ENCODE results near the gene AP5S1.
A peak's percentile ranks its signal among the peaks of the same experiment; 100 is the strongest.

Gene AP5S1

DNA sequence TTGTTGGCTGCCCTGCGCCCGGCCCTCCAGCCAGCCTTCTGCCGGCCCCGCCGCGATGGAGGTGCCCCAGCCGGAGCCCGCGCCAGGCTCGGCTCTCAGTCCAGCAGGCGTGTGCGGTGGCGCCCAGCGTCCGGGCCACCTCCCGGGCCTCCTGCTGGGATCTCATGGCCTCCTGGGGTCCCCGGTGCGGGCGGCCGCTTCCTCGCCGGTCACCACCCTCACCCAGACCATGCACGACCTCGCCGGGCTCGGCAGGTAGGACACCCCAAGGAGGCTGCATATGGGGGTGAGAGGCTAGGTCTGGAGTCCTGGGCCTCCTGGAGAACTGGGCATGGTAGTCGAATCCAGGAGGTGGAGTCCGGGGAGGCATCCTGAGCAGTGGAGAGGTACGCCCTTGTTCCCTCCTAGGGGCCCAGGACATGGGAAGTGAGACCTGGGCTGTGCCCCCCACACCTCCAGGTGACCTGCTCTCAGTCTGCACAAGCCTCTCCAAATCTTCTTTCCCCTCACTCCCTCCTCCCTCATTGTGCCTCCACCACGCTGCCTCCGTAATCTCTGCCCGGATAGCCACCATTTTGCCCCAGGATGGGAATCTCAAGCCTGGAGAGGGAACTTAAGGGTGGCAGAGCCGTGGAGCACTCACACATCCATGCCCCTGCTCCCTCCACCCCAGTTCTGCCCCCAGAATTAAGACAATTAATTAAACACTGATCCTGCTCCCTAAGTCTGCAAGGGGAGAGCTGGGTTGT is 23.7 kb upstream of the AP5S1 start:
- no peak for TF ChIP-seq JUND (IDR thresholded peaks at IDR 0.05; ENCODE audit: low read depth)
- in situ Hi-C loops (cut with HindIII; ENCODE audit: low pct_unique_long_range_greater_than_20kb, low sequenced_read_pairs), result no loop called here
- no peak for DNase-seq (ENCODE audit: low read depth in 1 of 2, low spot score in 1 of 2)

DNA sequence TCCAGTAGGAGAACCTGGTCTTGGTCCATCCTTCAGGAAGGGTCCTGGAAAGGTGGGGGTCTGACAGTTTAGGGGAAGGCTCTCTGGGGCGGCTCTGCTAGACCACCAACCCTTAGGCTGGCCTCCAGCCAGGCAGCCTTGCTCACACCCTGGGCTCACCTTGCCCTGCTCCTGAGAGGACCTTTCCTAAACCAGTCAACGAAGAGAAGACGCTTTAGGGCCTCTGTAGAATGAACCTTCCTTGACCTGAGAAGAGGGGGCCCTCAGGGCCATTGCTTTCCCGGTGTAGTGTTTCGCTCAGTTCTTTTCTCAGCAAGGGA is 23.2 kb upstream of the AP5S1 start:
- in situ Hi-C loops (cut with HindIII; ENCODE audit: low pct_unique_long_range_greater_than_20kb, low sequenced_read_pairs), result no loop called here
- no peak for TF ChIP-seq JUND (IDR thresholded peaks at IDR 0.05; ENCODE audit: low read depth)
- DNase-seq (ENCODE audit: low read depth in 1 of 2, low spot score in 1 of 2), result no peak

DNA sequence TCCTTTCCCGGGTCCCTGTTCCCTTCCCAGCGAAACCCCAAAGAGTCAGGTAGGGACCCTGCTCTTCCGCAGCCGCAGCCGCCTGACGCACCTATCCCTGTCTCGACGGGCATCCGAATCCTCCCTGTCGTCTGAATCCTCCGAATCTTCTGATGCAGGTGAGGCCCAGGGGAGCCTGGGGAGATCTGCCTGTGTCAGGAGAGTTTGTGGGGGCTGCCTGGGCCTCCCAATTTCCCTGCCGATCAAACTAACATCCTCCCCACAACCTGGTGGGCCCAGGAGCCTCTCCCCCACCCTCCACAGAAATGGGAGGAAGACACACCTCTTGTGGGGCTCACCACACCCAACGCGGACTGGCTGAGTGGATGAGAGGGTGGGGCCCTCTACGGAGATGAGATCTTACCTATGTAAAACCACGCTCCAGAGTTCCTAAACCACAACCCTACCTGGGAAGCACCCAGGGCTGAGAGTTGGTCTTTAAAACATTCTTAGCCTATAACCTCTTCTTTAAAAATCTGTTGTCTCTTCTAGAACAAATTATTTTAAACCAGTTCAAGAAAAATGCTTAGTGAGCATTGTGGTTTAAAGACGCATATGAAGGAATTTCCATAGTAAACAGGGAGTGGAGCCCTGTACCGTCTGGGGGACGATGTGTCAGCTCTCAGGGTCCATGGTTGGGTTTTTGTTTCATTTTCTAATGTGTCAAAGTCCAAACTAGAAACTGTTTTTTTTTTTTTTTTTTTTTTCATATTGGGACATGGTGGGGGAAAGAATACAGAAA is 22.6 kb upstream of the AP5S1 start:
- TF ChIP-seq JUND (IDR thresholded peaks at IDR 0.05; ENCODE audit: low read depth), result no peak
- in situ Hi-C loops (cut with HindIII; ENCODE audit: low pct_unique_long_range_greater_than_20kb, low sequenced_read_pairs), result no loop called here
- DNase-seq (ENCODE audit: low read depth in 1 of 2, low spot score in 1 of 2), result peak in 1 of 2 experiments; percentile 40

DNA sequence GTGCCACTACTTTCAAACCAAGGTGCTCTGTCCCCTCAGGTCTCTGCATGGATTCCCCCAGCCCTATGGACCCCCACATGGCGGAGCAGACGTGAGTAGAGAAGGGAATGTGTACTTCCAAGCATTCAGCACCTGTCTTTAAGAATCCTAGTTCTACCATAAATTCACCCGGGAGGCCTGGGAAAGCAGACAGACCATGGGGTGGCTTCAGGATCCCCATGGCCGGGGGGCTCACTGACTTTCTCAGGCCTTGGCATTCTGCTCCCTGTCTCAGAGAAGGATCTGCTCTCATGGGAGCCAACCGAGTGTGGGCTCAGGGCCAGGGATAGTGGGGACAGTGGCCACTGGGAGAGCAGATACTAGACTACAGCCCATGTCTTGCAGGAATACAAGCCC is 22.0 kb upstream of the AP5S1 start:
- in situ Hi-C loops (cut with HindIII; ENCODE audit: low pct_unique_long_range_greater_than_20kb, low sequenced_read_pairs), result no loop called here
- no peak for DNase-seq (ENCODE audit: low read depth in 1 of 2, low spot score in 1 of 2)
- TF ChIP-seq JUND (IDR thresholded peaks at IDR 0.05; ENCODE audit: low read depth), result no peak

DNA sequence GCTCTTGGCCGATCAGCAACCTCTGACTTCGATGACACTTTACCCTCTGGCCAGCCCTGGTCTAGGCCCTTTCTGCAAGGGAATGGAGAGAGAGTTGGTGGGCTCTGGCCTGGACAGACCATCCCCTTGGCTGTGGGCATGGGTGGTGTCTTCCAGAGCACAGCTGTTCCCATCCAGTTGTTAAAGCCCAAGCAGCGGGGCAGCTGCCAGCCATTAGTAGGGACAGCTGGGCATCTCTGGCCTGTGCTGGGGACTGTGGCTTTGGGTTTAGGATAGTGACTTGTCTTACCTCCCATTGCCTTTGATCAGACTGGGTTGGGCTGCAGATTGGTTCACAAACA is 21.5 kb upstream of the AP5S1 start:
- DNase-seq (ENCODE audit: low read depth in 1 of 2, low spot score in 1 of 2), result no peak
- TF ChIP-seq JUND (IDR thresholded peaks at IDR 0.05; ENCODE audit: low read depth), result no peak
- in situ Hi-C loops (cut with HindIII; ENCODE audit: low pct_unique_long_range_greater_than_20kb, low sequenced_read_pairs), result no loop called here

DNA sequence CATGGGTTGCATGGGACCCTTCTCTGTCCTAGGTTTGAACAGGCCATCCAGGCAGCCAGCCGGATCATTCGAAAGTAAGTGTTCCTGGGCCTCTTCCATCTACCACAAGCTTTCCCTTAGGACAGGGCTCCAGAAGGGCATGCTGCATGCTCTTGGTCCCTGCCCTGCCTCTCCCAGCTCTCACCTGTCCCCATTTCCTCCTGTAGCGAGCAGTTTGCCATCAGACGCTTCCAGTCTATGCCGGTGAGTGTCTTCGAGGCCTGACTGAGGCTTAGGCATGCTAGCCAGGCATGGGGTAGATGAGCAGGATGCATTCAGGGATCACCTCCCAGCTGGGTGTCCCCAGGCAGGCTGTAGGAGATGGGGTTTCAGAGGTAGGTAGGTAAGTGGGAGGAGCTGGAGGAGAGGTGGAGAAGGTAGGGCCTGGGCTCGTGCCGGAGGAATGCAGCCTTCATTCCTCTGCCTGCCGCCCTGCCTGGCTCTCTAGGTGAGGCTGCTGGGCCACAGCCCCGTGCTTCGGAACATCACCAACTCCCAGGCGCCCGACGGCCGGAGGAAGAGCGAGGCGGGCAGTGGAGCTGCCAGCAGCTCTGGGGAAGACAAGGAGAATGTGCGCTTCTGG is 20.0 kb upstream of the AP5S1 start:
- TF ChIP-seq JUND (IDR thresholded peaks at IDR 0.05; ENCODE audit: low read depth), result no peak
- DNase-seq (ENCODE audit: low read depth in 1 of 2, low spot score in 1 of 2), result no peak
- in situ Hi-C loops (cut with HindIII; ENCODE audit: low pct_unique_long_range_greater_than_20kb, low sequenced_read_pairs), result no loop called here

DNA sequence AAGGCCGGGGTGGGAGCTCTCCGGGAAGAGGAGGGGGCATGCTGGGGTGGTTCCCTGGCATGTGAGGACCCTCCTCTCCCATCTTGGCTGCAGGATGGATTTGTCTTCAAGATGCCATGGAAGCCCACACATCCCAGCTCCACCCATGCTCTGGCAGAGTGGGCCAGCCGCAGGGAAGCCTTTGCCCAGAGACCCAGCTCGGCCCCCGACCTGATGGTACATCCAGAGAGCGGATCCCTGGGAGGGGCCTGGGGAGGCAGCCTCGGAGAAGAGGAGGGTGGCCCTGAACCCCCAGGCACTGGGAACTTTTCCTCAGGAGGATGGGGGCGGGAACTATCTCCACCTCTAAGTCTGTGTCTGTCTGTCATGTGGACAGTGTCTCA is 19.5 kb upstream of the AP5S1 start:
- in situ Hi-C loops (cut with HindIII; ENCODE audit: low pct_unique_long_range_greater_than_20kb, low sequenced_read_pairs), result no loop called here
- no peak for TF ChIP-seq JUND (IDR thresholded peaks at IDR 0.05; ENCODE audit: low read depth)
- no peak for DNase-seq (ENCODE audit: low read depth in 1 of 2, low spot score in 1 of 2)

DNA sequence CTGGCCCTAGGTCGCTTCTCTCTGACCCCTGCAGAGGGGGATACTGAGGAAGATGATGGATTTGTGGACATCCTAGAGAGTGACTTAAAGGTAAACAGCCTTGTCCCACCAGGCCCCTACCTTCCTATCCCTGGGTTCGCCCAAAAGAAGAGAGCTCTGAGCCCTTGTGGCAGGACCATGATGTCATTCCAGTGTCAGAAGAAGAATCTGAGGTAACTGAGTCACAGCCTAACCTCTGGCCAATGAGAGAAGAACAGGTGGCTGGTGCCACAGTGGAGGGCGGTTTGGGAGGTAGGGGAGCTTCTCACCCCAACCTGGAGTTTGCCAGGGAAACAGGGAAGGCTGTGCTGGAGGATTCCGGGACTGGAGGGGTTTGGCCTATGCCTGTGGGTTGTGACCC is 19.0 kb upstream of the AP5S1 start:
- in situ Hi-C loops (cut with HindIII; ENCODE audit: low pct_unique_long_range_greater_than_20kb, low sequenced_read_pairs), result no loop called here
- no peak for DNase-seq (ENCODE audit: low read depth in 1 of 2, low spot score in 1 of 2)
- no peak for TF ChIP-seq JUND (IDR thresholded peaks at IDR 0.05; ENCODE audit: low read depth)

DNA sequence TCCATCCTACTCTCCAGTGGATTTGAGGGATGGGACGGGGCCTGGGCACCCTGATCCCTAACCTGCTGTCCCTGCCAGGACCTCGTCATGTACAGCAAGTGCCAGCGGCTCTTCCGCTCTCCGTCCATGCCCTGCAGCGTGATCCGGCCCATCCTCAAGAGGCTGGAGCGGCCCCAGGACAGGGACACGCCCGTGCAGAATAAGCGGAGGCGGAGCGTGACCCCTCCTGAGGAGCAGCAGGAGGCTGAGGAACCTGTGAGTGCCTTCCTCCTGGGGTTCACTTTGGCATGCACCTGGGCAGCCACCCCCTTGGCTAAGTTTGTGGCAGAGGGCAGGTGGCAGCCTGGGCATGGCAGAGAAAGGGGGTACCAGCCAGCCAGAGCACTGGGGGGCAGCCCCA is 18.5 kb upstream of the AP5S1 start:
- in situ Hi-C loops (cut with HindIII; ENCODE audit: low pct_unique_long_range_greater_than_20kb, low sequenced_read_pairs), result no loop called here
- TF ChIP-seq JUND (IDR thresholded peaks at IDR 0.05; ENCODE audit: low read depth), result no peak
- DNase-seq (ENCODE audit: low read depth in 1 of 2, low spot score in 1 of 2), result no peak

DNA sequence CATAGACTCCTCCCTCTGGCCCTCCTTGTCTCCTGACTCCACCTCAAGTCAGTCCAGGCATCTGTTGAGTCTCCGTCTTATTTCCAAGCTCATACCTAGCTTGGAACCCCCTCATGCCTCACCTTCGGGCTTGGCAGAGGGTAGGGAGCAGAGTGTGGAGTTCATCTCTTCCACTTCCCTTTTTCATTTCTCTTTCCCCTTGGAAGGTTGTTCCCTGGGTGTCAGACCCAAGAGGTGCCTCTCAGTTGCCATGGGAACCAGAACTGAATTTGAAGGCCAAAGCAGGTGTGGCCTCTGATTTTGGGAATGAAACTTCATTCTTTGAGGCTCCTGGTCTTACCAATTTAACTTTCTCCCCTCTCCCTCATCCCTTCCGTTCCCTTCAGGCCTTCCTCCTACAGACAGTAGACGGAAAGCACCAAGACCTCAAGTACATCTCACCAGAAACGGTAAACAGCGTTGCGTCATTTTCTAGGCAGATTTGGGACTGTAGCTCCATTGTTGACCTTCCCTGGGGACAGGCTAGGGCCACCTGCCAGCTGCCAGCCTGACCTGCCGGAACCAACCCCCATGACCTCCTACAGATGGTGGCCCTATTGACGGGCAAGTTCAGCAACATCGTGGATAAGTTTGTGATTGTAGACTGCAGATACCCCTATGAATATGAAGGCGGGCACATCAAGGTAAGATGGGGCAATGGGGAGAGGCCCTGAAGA is 17.7 kb upstream of the AP5S1 start:
- no peak for DNase-seq (ENCODE audit: low read depth in 1 of 2, low spot score in 1 of 2)
- no peak for TF ChIP-seq JUND (IDR thresholded peaks at IDR 0.05; ENCODE audit: low read depth)
- in situ Hi-C loops (cut with HindIII; ENCODE audit: low pct_unique_long_range_greater_than_20kb, low sequenced_read_pairs), result no loop called here

DNA sequence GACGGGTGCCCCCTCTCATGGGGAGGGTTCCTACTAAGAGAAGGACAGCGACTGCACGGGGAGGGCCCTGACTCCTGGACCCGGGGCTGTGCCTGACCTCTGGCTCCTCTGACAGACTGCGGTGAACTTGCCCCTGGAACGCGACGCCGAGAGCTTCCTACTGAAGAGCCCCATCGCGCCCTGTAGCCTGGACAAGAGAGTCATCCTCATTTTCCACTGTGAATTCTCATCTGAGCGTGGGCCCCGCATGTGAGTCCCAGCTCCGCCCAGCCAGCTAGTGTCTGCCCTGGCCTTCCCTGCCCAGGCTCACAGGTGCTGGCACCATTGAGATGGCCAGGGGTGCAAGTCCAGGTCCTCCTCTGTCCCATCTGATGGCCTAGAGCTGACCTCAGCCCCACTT is 17.1 kb upstream of the AP5S1 start:
- in situ Hi-C loops (cut with HindIII; ENCODE audit: low pct_unique_long_range_greater_than_20kb, low sequenced_read_pairs), result no loop called here
- TF ChIP-seq JUND (IDR thresholded peaks at IDR 0.05; ENCODE audit: low read depth), result no peak

DNA sequence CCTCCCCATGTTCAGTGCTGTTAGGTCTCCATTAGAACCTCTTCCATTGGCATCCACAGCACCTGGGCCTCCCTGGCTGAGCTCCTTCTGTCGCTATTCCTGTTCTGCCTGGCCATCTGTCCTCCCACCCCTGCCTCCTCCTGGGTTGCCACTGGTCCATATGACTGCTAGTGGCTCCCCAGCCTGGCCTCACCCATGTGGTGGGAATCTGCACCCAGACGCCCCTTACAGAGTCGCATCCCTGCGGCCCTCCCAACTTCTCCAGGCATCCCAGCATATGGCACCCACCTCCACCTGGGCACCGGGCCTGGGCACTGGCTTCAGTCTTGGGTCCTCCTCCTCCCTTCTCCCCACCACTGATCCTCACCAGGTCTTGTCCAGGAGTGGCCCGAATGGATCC is 16.5 kb upstream of the AP5S1 start:
- in situ Hi-C loops (cut with HindIII; ENCODE audit: low pct_unique_long_range_greater_than_20kb, low sequenced_read_pairs), result no loop called here
- TF ChIP-seq JUND (IDR thresholded peaks at IDR 0.05; ENCODE audit: low read depth), result no peak
- no peak for DNase-seq (ENCODE audit: low read depth in 1 of 2, low spot score in 1 of 2)

More for the DNA sequence above, 17.1 kb upstream of the AP5S1 start:
- DNase-seq (ENCODE audit: low read depth in 1 of 2, low spot score in 1 of 2), result no peak

DNA sequence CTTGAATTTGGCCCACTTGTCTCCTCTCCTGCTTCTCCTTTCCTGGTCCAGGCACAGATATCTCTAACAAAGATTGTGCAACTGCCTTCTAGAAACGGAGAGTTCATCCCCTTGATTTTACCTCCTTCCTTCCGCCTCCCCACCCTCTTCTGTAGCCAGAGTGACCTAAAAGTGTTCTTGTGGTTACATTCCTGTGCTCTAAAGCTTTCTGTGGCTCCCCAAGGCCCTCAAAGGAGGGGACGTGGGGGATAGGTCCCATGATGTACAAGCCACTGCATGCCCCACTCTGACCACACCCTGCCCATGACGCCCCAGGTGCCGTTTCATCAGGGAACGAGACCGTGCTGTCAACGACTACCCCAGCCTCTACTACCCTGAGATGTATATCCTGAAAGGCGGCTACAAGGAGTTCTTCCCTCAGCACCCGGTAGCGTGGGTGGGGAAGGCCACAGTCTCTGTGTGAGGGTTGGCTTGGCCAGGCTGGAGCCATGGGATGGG is 16.0 kb upstream of the AP5S1 start:
- TF ChIP-seq JUND (IDR thresholded peaks at IDR 0.05; ENCODE audit: low read depth), result no peak
- in situ Hi-C loops (cut with HindIII; ENCODE audit: low pct_unique_long_range_greater_than_20kb, low sequenced_read_pairs), result no loop called here
- no peak for DNase-seq (ENCODE audit: low read depth in 1 of 2, low spot score in 1 of 2)

Measured in T47D (cell line).